Measurements from ENCODE around the gene RFC4.
"Not testable (repeated sequence)": the region's sequence is repeated elsewhere in the genome, so short reads cannot be mapped to it uniquely, and the experiment has no call there.

RFC4 gene

DNA sequence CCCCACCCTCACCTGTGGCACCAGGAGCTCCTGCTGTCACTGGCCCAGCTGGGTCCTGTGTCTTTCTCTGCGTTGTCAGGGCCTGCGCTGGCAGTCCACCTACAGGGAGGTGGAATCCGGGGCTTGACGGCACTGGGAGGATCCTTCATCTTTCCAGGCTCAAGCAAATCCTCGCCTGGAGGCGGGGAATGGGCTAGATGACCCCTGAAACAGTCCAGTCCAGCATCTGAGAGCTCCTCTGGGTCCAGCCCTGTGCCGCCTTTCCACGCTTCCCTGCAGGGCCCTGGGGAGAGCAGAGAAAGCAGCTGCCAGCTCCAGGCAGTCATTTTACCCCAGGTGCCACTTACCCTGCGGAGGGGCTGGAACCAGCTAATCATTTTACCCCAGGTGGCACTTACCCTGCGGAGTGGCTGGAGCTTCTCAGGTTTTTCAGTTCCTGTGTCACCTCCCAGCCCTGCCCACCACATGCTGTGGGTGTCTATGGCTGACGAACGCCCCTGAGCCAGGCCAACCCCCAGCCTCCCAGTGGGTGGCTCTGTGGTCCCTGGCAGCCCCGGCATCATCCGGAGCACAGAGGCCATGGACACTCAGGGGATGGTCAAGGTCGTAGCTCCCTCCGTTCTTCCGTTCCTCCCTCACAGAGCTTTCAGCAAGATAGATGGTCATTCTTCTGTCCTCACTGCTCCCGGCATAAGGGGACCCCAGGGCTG lies 18.3 kb upstream of the RFC4 start:
- FAIRE-seq, result no peak

DNA sequence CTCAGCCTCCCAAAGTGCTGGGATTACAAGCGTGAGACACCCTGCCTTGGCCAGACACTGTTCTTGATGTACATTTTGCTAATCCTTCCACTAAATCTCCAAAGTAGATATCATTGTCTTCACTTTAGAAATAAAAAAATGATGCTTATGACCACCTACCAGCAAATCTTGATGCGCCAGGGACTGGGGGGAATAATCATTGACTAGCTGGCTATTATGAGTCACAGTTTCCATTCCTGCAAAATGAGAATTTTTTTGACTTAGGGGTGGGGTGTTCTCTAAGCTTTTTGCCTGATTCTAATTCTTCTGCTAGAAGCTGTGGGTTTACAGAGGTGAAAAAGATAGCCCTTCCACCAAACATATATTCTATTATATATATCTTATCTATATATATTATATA lies 17.1 kb upstream of the RFC4 start:
- FAIRE-seq, result no peak

DNA sequence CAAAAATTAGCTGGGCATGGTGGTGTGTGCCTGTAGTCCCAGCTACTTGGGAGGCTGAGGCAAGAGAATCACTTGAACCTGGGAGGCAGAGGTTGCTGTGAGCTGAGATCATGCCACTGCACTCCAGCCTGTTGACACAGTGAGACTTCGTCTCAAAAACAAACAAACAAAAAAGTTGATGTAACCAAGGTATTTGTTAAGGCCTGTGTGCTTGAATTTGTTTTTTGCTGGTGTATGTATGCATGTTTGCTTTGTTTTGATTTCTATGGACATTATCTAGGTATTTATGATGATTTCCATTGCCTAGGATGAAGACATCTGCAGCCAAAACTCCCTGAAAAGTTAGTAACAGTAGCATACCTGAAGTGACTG lies 16.1 kb upstream of the RFC4 start:
- not testable (repeated sequence) for FAIRE-seq

DNA sequence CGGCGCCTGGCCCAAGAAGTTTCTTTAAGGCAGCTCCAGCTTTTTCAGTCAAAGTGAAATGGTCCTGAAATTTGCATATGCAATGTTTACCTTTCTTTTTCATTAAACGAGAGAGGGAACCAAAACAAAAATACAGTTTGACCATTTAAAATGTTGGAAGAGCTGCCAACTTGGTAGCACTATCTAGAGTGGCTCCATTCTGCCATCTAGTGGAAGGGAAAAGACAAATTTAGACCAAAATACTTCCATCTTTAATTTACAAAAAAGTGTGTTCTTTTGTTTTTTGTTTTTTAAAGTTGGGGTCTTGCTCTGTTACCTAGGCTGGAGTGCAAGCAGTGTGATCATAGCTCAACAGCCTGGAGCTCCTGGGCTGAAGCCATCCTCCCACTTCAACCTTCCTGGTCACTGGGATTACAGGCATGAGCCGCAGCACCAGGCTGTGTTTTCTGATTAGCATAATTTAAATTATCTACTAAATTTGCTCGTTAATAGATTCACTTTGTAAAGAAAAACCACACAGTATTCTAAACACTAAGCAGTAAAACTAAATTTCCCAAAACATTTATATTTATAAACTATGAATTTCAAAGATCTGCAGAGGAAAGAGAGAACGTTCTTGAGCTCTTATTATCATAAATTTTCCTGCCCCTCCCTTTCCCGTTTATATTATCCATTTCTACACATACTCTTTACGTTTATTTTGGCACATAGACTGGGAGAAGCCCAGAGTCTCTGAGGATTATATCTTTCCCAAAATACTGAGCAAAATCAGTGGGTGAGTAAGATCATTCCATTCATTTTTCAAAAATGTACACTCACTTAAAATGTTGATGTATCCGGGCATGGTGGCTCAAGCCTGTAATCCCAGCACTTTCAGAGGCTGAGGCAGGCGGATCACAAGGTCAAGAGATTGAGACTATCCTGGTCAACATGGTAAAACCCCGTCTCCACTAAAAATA lies 15.4 kb upstream of the RFC4 start:
- peak; percentile 90 for FAIRE-seq

DNA sequence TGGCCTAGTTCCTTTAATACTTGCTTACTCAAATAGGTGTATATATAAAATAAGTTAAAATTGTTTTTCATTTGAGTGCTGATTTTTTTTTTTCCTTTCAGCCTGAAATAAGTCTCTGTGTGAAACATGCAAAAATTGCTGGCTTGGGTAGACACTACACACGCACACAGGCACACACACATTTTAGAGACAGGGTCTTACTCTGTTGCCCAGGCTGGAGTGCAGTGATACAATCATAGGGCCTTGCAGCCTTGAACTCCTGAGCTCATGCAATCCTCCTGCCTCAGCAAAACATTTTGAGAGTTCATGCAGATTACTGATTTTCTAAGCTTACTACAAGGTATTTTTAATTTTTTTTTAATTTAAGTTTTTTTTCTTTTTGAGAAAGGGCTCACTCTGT lies 12.7 kb upstream of the RFC4 start:
- no peak for FAIRE-seq

DNA sequence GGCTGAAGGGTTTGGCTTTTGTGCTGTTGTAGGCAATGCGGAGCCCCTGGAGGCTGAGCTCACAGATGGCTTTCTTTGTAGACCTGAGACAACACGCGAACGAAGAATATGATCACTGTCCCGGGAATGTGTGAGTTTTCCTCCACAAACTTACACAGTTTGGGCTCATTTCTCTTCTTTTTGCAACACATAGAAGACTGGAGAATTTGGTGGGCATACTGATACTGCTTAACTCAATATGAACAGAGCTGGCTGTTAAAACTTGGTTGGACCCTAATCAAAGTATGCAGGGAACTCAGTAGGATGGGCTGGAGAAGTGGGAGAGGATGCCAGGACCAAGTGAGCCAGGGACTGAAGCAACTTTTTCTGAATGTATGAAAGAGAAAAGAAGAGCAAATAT lies 12.2 kb upstream of the RFC4 start:
- no peak for FAIRE-seq

DNA sequence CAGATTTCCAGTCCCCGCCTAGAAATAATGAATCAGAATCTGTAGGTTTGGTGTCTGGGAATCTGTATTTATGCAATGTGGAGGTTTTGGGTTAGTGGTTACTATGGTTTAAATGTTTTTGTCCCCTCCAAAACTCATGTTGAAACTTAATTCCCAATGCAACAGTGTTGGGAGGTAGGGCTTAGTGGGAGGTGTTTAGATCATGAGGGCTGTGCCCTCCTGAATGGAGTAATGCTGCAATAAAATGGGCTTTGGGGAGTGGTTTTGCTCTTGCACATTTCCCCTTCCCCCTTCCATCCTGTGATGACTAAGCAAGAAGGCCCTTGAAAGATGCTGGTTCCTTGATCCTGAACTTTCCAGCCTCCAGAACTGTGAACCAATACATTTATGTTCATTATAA lies 9.2 kb upstream of the RFC4 start:
- FAIRE-seq, result no peak

DNA sequence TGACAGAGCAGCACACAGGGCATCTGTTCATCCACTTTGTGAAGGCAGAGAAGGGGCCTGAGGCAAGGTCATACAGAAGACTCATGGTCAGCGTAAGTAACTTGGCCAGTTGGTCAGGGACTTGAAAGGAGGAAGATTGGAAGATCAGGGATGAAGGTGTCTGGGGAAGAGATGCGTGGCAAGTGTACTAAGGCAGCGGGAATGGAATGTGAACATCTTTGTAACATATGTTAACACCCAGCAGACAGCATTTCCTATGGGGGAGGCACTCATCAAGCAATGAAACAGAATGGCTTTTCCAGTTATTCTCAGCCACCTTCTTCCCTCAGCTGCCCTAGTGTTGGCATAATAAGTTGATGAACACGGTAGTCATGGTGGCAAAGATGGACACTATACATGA lies 7.8 kb upstream of the RFC4 start:
- no peak for FAIRE-seq

DNA sequence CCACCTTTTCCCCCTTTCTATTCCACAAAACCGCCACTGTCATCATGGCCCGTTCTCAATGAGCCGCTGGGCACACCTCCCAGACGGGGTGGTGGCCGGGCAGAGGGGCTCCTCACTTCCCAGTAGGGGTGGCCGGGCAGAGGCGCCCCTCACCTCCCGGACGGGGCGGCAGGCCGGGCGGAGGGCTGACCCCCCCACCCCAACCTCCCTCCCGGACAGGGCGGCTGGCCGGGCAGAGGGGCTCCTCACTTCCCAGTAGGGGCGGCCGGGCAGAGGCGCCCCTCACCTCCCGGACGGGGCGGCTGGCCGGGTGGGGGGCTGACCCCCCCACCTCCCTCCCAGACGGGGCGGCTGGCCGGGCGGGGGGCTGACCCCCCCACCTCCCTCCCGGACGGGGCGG lies 5.0 kb upstream of the RFC4 start:
- not testable (repeated sequence) for FAIRE-seq

DNA sequence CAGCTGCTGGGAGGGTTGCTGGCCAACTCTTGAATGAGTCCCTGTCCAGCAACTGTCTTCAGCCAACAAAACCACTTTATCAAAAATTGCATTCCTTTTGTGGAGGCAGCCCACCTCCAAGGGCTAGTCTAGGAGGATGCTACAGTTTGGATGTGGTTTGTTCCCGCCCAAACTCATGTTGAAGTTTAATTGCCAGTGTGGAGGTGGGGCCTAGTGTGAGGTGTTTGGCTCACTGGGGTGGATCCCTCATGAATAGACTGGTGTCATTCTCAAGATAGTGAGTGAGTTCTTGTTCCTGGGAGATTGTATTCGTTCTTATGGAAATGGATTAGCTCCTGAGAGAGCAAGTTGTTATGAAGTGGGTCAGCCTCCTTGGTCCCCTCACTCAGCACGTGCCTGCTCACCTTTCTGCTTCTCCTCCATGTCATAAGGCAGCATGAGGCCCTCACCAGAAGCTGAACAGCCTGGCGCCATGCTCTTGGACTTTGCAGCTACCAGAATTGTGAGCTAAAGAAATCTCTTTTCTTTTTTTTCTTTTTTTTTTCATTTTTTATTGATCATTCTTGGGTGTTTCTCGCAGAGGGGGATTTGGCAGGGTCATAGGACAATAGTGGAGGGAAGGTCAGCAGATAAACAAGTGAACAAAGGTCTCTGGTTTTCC lies 4.2 kb upstream of the RFC4 start:
- no peak for FAIRE-seq

DNA sequence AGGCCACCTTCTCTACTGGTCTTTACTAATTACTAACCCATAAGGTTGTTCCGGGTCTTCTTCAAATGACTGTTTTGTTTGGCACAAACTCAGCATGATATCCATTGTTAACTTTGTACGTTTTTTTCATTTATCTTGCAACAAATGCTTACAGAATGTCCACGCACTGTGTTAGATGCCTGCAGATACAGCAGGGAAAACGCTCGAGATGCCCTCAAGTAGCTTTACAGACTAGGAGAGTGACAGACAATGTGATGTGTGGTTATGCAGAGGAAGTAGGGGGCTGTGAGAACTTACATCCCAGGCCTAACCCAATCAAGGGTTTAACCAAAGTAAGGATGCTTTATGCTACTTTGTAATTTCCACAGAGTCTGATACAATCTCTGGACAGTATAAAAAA lies 949 bp upstream of the RFC4 start:
- no peak for FAIRE-seq

DNA sequence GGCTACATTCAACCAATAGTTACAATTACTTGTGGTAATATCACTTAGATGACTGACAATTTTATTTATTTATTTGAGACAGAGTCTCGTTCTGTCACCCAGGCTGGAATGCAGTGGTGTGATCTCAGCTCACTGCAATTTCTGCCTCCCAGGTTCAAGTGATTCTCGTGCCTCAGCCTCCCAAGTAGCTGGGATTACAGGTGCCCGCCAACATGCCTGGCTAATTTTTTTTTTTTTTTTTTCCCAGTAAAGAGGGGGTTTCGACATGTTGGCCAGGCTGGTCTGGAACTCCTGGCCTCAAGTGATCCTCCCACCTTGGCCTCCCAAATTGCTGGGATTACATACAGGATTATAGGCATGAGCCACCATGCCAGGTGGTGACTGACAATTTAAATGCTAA lies 2.8 kb downstream of the RFC4 start:
- not testable (repeated sequence) for FAIRE-seq

DNA sequence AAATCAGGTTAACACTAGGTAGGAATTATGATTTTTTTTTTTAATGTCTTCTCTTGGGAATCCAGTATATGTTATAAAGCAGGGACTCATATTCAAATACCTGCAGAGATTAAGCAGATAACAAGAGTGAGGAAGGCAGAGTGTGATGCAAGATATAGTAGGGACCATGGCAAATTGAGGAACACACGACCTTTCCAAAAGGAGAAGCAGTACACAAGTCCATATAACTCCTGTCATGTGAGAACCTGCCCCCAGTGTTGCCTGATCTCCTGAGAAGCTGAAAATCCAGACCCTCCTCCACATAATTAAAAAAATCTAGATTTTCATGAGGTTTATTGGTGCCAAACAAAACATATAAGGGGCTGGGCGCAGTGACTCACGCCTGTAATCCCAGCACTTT lies 3.6 kb downstream of the RFC4 start:
- FAIRE-seq, result no peak

DNA sequence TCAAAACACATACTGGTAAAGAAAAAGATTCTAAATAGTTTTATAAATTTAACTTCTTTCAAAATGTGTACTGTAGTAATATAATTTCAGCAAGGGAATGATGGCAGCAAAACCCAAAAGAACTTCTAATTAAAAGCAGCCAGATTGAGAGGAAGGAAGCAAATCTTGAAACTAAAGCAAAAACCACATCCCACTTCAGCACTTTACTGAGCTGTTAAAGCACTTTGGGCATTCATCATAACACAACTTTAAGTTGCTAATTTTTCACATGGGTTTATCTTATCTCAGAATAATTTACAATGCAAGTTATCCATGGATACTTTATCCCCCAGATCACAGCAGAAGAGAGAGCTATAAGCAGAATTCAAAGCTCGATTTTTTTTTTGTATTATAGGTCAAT lies 6.0 kb downstream of the RFC4 start:
- FAIRE-seq, result no peak

DNA sequence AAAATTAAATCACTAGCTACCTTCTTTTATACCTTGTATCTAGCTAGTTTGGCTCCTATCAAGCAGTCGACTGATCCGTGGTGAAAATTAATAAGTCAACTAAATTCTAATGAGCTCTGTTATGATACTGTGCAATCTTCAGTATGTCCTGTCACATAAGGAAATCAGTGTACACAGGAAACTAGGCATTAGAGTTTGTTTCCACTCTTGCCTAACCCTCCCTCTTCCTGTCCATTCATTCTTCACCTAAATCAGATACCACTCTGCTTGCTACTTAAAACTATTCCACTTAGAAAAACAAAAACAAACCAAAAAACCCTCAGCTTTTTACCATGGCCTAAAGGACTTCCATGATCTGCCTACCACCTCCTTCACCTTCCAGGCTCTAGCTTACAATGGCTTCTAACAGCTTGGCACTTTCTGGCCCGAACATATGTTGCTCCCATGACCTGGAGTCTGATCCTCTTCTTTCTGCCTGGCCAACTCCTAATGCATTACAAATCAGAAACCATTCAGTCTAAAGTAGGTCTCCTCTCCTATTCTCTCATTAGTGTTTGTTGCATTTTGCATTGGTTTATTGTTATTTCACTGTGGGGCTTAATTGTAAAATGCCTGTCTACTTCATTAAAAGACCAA lies 7.9 kb downstream of the RFC4 start:
- no peak for FAIRE-seq

DNA sequence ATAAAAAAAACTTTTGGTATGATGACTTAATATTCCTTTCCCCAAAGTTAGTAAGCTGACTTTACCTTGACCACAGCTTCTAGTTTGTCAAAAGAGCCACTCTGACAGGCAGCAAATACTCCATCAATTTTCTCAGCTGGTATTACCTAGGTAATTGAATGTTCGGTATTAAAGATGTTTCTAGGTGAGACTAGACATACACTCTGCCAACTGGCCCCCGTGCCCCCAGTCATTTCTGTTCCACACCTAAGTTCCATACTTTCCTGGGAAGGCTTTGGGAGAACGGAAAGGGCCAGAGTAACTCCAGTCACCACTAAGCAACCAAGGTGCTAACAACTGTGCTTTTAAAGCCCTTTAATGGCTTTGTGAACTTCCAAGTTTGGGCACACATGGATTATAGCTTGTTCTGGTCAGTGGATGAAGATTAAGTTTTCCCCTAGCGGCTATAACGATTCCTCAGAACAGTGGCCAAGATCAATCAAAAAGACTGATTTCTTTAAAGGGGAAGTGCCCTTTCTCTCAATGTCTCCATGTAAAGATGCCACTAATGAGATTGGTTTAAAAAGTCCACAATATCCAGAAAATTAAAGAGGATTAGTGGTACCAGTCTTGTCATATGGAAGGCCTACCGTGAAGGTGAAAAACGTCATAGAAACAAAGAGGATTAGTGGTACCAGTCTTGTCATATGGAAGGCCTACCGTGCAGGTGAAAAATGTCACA lies 15.9 kb downstream of the RFC4 start:
- peak; percentile 99 for FAIRE-seq

DNA sequence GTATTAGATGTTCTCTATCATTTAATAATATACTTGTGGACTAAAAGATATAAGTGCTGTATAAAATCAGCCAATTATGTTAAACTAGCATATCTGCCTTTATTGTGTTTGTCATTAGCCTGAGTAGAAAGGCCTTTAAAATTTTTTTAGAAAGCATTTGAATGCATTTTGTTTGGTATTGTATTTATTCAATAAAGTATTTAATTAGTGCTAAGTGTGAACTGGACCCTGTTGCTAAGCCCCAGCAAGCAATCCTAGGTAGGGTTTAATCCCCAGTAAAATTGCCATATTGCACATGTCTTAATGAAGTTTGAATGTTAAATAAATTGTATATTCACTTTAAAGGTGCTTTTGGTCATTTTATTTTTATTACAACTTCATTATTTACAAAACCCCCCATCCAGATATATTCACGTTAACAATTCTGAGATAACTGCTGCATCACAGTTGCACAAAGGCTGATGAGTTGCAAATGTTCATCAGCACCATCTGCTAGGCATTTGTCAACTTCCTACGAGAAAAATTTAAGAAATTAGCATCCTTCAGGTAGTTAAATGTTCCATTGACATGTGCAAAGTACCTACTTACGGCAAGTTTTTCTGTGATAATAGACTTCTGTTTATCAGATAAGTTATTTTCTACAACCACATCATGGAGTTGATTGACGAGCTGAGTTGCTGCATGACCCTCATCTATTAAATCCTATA lies 16.6 kb downstream of the RFC4 start:
- FAIRE-seq, result no peak

DNA sequence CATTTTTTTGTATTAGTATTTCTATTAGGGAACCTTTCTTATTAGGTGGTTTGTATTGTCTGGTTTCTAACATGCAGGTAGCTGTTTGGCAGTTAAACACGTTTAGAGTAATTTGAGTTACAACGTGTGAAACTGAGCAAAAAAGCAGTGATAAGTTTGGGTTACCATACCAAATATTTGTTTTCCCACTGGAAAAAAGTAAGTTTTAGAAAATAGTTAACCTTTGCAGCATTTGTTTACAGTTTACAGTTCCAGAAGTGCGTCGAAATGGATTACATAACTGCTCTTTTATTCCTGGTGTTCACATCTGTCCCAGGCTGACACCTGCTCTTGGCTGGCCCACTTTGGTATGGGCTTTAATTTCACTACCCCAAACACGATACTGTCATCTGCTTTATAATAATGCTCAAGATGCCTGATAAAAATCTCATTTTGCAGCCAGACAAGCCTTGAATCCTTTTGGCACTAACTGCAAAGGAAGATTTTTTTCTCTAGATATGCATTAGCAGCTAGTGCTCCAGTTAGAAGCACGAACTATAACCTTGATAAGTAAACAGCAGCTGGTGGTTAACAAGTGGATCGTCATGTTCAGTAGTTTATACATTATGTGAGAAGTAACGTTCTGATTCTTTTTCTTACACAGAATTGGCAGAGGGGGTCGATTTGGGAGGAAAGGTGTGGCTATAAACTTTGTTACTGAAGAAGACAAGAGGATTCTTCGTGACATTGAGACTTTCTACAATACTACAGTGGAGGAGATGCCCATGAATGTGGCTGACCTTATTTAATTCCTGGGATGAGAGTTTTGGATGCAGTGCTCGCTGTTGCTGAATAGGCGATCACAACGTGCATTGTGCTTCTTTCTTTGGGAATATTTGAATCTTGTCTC lies 17.6 kb downstream of the RFC4 start:
- FAIRE-seq, result no peak

DNA sequence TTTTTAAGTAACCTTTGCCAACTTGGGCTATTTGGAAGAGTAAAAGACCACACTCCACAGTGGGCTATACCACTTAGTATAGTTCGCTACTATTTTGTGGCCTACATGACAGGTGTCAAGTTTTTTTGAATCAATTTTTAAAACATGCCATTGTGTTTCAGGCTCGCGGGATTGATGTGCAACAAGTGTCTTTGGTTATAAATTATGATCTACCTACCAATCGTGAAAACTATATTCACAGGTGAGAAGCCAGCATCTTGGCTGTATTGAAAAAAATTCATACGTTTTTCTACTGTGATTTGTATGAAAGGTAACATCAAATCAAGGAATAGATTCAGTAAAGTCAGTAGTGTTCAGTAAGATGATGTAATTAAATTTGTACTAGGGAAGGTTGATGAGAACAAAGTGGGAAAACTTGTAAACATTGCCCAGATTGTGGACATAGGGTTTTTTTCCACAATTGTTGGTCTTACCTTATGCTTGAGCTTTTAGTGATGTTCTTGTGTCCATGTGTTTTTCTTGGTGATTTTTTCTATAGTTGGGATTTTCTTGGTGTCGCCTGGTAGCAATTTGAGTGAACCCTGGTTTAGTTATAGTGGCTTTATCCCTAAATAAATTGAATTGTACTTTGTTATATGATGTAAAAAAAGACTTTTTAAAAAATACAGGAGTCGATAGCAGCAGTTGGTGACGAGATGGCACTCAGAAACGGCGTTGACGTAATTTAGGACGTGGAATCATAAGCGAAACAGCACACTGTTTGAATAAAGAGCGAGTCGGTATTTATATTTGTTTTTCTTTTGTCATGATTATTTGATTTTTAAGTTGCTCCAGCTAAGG lies 18.4 kb downstream of the RFC4 start:
- peak; percentile 69 for FAIRE-seq

DNA sequence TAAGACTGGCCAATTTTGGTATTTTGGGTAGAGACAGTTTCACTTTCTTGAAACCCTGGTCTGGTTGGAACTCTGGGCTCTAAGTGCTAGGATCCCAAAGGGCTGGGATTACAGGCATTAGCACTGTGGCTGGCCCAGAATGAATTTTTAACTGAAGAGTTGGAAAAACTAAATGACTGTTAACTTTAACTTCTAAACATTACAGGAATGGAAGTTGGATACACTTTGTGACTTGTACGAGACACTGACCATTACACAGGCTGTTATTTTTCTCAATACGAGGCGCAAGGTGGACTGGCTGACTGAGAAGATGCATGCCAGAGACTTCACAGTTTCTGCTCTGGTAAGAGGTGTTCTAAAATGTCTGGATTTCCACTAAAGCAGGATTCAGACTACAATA lies 19.4 kb downstream of the RFC4 start:
- FAIRE-seq, result no peak

Data from G401.6 (cell line).